Heart left ventricle (tissue), 13 donors: ENCODE data around the gene SCAF1.

ENCODE experiments used
- CTCF ChIP-seq, 12 donors: fragments of 200-600 bp; sonication (generic) in 4 of 12; IDR thresholded peaks; one replicate each; pipeline versions ENCODE4 v1.5.0 to v1.8.0; 2018 to 2022; ENCODE audit warnings: antibody characterized with exemption in 12 of 12, mild to moderate bottlenecking in 5 of 12
- POLR2A ChIP-seq, 2 donors: fragments of 450-650 bp; IDR thresholded peaks; one replicate each; pipeline ENCODE4 v1.6.1; 2017; ENCODE audit warnings: antibody characterized with exemption in 2 of 2, mild to moderate bottlenecking in 2 of 2, moderate library complexity in 2 of 2
- donor health status: ischemic (EF 13 %, LVEDD 7.1; RV severe dilation, severe dysfunction).
- donor health status: DM: no; HTN: yes; CAD: no.
- donor health status: DM: no; HTN: no; CAD: no.
- donor health status: ischemic (EF 25% LVEDD 6.9; RV normal size, moderate dysfunction).
- donor health status: ischemic (EF 25% LVEDD 5.7; RV mildly dilated, moderate dysfunction).
- donor health status: ischemic (EF 35%, LVEDD 5.7; RV mildly dilated, moderate dysfunction).
- donor health status: nonischemic (EF 11% LVEDD 7.7; RV severe dilation, severe dysfunction).
- donor health status: DM: yes; HTN: yes; CAD: no.
- donor health status: PGD.
- donor health status: ischemic (EF 29% LVEDD 5.4; RV normal size, mild dysfunction).
- donor health status: nonischemic (EF 23%, LVEDD 6.1; RV moderate dilation, normal function).

GRCh38 chr19:49692147-49692506 lies 50.1 kb downstream of the SCAF1 start:
- TF ChIP-seq POLR2A (IDR thresholded peaks at IDR 0.05) (no peak), CTCF (IDR thresholded peaks at IDR 0.05) (no peak)
